Chondrocyte (in vitro differentiated cells): ENCODE measurements around the gene AUTS2. TPM values are rescaled to one million over a fixed set of nuclear protein-coding genes. Genes with fewer than 3 reads are reported as not detected.
A peak's percentile ranks its signal among the peaks of the same experiment; 100 is the strongest.

Experiments
- DNase-seq: peaks from one replicate; pipeline ENCODE4 v3.0.0; 2021; ENCODE audit warnings: mixed read lengths, low spot score
- H3K27ac Mint-ChIP-seq: one replicate; pipeline ENCODE4 v1.8.0; 2021; ENCODE audit warnings: mild to moderate bottlenecking, moderate library complexity, mixed read lengths; ENCODE audit not compliant: unreplicated experiment
- H3K27me3 Mint-ChIP-seq: 2 replicates; pipeline ENCODE4 v1.8.0; 2021; ENCODE audit warnings: low read depth, mixed read lengths
- H3K36me3 Mint-ChIP-seq: 2 replicates; pipeline ENCODE4 v1.8.0; 2021; ENCODE audit warnings: low read depth, mixed read lengths
- H3K4me1 Mint-ChIP-seq: 2 replicates; pipeline ENCODE4 v1.8.0; 2021; ENCODE audit warnings: low read depth, mild to moderate bottlenecking, mixed read lengths
- H3K4me3 Mint-ChIP-seq: one replicate; pipeline ENCODE4 v1.8.0; 2021; ENCODE audit warnings: mild to moderate bottlenecking, moderate library complexity, mixed read lengths; ENCODE audit not compliant: unreplicated experiment
- H3K9me3 Mint-ChIP-seq: 2 replicates; pipeline ENCODE4 v1.8.0; 2021; ENCODE audit warnings: low read depth, mixed read lengths
- CTCF ChIP-seq: fragments of 200-600 bp; sonication (generic); IDR thresholded peaks from 2 replicates; pipeline ENCODE4 v1.5.0; 2021; ENCODE audit warnings: antibody characterized with exemption, mild to moderate bottlenecking, moderate library complexity
- total RNA-seq: library from RNA; stranded (reverse); gene quantifications from 3 replicates; pipeline ENCODE4 v1.2.1, GENCODE V29; 2021

AUTS2 gene
- total RNA-seq, 1 donor from 2014 or later = 31.5 TPM

- no peak for DNase-seq
- no peak overlapping the region for H3K4me3 Mint-ChIP-seq
- TF ChIP-seq CTCF = no peak
- H3K9me3 Mint-ChIP-seq = no peaks in the 10 kb centered on the region
- no peaks in the 10 kb centered on the region for H3K27me3 Mint-ChIP-seq
- peaks cover 21% of the 10 kb centered on the region for H3K4me1 Mint-ChIP-seq
- H3K36me3 Mint-ChIP-seq = peaks cover 3% of the 10 kb centered on the region
- no peak overlapping the region for H3K27ac Mint-ChIP-seq
Observed at GRCh38 chr7:70607281-70607680, 1009.0 kb downstream of the AUTS2 start.

- Mint-ChIP-seq H3K4me1 (peaks cover 16% of the 10 kb centered on the region), H3K4me3 (no peak overlapping the region), H3K27ac (no peak overlapping the region), H3K27me3 (no peaks in the 10 kb centered on the region), H3K36me3 (peaks cover 3% of the 10 kb centered on the region), H3K9me3 (no peaks in the 10 kb centered on the region)
- no peak for DNase-seq
- no peak for TF ChIP-seq CTCF
Observed at GRCh38 chr7:70607759-70608158, 1009.5 kb downstream of the AUTS2 start.

GRCh38 chr7:70608229-70608628 is 1010.0 kb downstream of the AUTS2 start:
- DNase-seq = no peak
- no peak overlapping the region for H3K27ac Mint-ChIP-seq
- peaks cover 16% of the 10 kb centered on the region for H3K4me1 Mint-ChIP-seq
- no peaks in the 10 kb centered on the region for H3K27me3 Mint-ChIP-seq
- TF ChIP-seq CTCF = no peak
- peaks cover 3% of the 10 kb centered on the region for H3K36me3 Mint-ChIP-seq
- H3K4me3 Mint-ChIP-seq = no peak overlapping the region
- H3K9me3 Mint-ChIP-seq = no peaks in the 10 kb centered on the region

- H3K27ac Mint-ChIP-seq = no peak overlapping the region
- no peaks in the 10 kb centered on the region for H3K36me3 Mint-ChIP-seq
- H3K4me1 Mint-ChIP-seq = peaks cover 20% of the 10 kb centered on the region
- TF ChIP-seq CTCF = no peak
- H3K4me3 Mint-ChIP-seq = no peak overlapping the region
- no peak for DNase-seq
- H3K9me3 Mint-ChIP-seq = no peaks in the 10 kb centered on the region
- no peaks in the 10 kb centered on the region for H3K27me3 Mint-ChIP-seq
Observed at GRCh38 chr7:70612811-70613210, 1014.5 kb downstream of the AUTS2 start.

GRCh38 chr7:70614237-70615045 is 1016.2 kb downstream of the AUTS2 start:
- DNase-seq = no peak
- Mint-ChIP-seq H3K4me1 (peaks cover 14% of the 10 kb centered on the region), H3K27ac (peak overlapping the region; percentile 87), H3K36me3 (no peaks in the 10 kb centered on the region), H3K9me3 (no peaks in the 10 kb centered on the region), H3K27me3 (no peaks in the 10 kb centered on the region), H3K4me3 (peak overlapping the region; percentile 49)
- no peak for TF ChIP-seq CTCF
